ENCODE results near the gene MAPKAPK5.
"Not testable (repeated sequence)": the region's sequence is repeated elsewhere in the genome, so short reads cannot be mapped to it uniquely, and the experiment has no call there.

Gene MAPKAPK5

DNA sequence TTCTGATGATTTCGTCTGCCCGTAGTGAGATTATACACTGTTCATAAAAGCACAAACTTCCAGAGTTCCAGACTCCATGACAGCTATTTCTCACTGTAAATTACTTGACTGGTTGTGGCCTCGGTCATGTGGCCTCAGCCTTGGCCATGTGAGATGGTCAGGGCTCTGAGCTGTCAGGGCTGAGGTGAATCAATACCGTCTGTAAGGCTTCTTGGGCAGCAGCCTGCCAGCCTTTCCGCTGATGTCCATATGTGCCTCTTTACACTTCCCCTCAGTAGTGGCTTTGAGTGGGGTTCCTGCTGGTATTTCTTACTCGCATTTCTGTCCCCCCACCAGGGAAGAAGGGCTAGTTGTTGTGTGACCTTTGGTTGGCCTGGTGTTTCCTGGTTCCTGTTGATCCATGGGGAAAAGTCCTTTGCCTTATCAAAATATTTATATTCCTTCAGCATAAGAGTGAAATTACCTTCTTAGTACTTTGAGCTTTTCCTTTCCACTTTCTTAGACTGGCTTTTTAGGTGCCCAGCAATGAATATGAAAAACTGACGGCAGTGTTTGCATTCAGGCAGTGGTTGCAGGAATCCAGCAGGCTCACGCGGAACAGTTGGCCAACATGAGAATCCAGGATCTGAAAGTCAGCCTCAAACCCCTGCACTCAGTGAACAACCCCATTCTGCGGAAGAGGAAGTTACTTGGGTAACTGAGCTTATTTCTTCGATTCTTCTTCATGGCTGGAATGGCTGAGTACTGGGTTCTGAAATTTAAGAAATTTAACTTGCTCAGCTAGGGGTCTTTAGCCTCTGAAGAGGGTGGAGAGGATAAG is 46.1 kb downstream of the MAPKAPK5 start:
- DNase-seq, result no peak

DNA sequence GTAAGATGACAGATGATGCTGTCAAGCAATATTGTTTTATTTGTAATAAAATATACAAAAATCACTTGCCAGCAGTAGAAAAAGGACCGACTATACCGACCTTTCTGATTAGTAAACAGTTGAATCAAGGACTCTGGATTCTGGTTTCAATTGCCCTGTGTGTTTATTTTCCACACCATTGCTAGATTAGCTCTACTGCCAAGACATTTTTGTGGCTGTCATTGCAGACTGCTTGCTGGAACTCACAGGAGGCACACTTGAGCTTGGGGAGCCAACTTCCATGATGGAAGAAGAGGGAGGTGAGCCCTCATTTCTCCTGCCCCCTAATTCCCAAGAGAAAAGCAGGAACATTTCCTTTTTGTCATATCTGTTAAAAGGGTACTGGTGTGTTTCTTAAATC is 51.3 kb downstream of the MAPKAPK5 start:
- no peak for DNase-seq

DNA sequence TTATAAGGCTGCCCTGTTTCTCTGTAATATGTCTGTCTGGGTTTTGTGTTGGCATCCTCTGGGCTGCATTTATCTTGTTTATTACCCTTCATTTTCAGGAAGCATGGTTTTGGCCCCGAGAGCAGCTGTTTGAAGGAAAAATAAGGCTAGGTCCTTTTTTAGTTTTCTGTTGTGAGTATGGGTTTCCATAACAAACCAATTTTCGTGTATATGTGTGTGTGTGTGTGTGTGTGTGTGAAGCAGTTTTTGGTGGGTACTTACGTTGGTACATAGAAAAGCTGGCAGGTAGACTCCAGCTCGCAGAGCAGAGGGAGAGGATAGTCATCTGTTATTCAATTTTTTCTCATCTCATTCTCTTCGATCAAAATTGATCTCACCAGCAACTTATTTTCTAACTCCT is 52.5 kb downstream of the MAPKAPK5 start:
- DNase-seq, result no peak

DNA sequence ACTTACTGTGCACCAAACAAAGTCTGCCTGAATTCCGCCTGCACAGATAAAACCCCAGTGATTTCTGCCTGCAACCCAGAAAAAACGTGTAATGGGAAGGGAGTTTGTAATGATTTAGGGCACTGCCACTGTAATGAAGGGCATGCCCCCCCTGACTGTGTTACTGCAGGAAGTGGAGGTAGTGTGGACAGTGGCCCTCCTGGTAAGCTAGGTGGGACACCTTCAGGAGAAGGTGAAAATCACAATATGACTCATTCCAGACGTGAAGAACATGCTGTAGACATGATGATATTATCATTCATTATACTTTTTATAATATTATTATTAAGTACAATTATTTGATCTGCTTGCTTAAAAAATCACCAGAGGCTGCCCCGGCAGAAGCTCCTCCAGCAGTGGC is 59.2 kb downstream of the MAPKAPK5 start:
- no peak for DNase-seq

DNA sequence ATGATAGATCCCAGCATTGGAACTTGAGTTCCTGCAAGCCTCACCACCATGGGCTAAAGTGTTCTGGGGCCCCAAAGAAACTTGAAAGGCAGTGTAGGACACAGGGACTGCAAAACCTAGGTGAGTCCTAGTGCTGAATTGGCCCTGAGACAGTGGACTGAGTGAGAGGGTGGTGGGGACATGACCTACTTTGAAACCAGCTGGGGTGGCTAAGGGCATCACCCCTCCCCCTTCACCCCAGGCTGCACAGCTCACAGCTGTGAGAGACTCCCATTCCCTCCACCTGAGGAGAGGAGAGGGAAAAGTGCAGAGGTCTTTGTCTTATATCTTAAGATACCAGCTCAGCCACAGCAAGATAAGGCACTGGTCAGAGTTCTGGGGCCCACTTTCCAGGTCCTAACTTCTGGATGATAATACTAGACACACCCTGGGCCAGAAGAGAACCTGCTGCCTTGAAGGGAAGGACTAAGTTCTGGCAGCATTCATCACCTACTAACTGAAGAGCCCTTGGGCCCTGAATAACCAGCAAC is 62.5 kb downstream of the MAPKAPK5 start:
- no peak for DNase-seq

DNA sequence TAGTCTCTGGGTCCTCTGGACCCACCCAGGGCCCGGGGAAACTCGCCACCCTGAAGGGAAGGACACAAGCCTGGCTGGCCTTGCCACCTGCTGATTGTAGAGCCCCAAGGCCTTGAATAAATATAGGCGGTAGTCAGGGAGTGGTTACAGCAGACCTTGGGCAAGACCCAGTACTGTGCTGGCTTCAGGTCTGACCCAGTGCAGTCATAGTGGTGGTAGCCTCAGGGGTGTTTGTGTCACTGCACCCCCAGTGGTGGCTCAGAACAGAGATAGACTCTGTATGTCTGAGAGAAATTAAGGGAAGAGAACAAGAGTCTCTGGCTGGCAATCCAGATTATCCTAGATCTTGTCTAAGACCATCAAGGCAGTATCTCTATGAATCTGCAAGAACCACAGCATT is 63.5 kb downstream of the MAPKAPK5 start:
- no peak for DNase-seq

DNA sequence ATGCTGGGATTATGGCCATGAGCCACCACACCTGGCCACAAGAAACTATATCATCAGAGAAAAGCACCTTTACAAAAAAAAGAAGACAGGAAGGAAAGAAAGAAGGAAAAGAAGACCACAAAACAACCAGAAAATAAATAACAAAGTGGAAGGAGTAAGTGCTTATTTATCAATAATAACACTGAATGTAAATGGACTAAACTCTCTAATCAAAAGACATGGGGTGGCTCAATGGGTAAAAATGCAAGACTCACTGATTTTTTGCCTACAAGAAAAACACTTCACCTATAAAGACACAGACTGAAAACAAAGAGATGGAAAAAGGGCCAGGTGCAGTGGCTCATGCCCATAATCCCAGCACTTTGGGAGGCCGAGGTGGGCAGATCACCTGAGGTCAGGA is 65.7 kb downstream of the MAPKAPK5 start:
- no peak for DNase-seq

DNA sequence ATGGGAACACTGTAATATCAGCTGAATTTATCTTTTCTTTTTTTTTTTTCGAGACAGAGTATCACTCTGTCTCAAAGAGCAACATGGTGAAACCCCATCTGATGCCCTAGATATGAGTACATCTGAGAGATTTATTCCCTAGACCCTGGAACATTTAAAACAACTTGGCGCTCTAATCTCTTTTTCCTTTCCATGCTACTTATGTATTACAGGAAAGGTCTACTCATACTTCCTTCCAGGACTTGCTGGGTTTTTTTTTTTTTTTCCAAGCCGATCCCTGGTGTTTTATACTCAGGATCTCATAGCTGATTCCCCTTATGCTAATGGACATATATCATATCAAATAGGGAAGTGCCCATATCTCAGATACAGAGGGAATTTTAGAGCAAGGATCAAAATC is 83.1 kb downstream of the MAPKAPK5 start:
- DNase-seq, result no peak

DNA sequence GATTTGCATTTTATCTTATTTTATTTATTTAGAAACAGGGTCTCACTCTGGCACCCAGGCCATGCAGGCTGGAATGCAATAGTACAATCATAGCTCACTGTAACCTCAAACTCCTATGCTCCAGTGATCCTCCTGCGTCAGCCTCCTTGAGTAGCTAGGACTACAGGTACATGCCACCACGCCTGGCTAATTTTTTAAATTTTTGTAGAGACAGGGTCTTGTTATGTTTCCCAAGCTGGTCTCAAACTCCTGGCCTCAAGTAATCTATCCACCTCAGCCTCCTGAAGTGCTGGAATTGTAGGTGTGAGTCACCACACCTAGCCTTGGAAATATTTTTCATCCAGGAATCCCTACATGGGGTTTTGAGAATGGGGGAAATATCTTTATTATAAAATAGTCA is 84.6 kb downstream of the MAPKAPK5 start:
- no peak for DNase-seq

DNA sequence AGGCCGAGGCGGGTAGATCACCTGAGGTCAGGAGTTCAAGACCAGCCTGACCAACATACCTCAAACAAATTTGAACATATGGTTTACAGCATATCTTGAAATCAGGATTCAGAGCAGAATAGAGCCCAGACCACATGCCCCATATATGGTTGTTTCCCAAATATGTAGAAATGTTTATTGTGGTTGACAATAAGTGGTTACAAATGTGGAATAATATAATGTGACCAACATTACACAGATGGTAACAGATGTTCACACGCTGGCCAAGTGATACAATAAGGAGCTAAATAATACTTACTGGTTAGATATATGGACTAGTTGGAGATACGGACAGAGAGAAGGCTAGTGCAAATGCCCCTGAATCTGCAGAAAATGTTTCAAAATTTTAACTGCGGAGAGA is 85.3 kb downstream of the MAPKAPK5 start:
- no peak for DNase-seq

DNA sequence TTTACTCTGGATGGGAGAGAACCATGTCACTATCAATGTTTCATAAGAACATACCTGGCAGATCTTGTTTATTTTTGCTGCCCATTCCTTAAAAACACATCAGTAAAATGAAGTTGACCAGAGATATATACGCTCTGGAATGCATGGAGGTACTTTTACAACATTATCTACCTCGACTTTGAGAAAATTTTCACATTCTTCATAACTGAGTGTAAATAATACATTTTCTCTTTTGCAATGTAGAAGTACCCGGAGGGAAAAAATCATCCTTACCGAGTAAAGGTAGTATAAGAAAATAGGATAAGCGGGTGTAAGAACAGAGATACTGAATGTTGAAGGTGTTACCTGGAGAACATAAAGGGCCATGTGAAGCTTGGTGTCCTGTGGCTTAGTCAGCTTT is 90.2 kb downstream of the MAPKAPK5 start:
- DNase-seq, result no peak

DNA sequence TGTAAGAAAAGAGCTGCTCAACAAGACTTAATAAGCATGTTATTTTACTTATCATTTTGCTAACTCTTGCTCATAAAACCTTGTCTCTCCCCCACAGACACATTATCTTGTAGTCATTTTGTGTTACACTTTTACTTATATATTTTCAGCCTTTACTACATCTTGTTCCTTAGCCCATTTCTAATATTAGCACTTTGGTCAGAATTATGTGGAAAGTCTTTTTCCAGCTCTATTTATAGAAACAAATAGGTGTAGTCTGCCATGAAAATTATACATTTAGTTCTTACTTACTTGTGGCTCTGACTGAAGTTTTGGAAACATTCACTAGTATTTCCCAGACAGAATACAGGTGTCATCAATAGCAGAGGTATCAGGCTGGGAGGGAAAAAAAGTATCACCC is 94.8 kb downstream of the MAPKAPK5 start:
- DNase-seq, result no peak

DNA sequence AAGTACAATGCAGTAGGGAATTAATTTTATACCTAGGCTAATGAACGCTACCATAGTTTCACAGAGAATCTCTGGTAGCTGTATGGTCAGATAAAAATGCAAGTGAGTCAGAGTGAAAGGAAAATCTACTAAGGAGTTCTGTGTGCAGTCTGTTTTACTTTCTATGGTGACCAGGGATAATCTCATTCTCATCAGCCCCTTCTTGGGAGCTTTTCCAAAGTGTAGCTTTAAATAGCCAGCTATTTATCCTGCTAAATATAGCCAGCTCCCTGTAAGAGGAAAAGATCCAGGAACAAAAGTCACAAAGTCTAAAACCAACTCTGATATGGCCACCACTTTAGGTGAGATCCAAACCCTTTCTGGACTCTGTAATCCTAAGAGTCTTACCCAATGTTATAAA is 95.4 kb downstream of the MAPKAPK5 start:
- no peak for DNase-seq

DNA sequence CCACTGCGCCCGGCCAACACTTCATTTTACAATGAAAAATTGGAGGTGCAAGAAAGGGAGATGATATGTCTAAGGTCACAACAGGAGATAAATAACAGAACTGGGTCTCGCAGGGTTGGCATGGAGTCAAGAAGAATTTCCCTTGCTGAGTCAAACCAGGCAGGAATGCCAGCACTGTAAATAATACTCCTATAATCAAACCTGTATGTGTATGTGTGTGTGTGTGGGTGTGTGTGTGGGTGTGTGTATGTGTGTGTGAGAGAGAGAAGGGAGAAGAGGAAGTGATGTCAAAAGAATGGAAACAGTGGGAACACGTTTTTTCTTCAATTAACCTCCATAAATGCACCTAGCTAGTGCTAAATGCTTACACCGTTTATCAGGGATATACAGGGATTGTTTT is 100.5 kb downstream of the MAPKAPK5 start:
- no peak for DNase-seq

DNA sequence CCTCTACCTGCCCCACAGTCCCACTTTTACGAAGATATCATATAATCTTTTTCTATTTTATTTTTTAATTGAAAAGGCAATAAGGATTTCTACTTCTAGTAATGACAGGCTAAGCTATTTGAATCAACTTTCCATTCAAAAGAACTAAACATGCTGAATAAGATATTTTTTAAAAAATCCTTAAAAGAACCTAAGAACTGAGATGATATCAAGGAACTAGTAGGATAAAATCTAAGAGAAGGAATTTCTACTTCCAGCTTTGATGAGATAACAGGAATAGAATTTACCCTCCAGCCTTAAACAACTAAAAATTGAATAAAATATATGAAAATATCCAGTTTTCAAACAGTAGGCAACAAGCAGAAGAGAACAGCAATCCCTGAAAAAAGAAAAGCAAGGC is 101.9 kb downstream of the MAPKAPK5 start:
- no peak for DNase-seq

DNA sequence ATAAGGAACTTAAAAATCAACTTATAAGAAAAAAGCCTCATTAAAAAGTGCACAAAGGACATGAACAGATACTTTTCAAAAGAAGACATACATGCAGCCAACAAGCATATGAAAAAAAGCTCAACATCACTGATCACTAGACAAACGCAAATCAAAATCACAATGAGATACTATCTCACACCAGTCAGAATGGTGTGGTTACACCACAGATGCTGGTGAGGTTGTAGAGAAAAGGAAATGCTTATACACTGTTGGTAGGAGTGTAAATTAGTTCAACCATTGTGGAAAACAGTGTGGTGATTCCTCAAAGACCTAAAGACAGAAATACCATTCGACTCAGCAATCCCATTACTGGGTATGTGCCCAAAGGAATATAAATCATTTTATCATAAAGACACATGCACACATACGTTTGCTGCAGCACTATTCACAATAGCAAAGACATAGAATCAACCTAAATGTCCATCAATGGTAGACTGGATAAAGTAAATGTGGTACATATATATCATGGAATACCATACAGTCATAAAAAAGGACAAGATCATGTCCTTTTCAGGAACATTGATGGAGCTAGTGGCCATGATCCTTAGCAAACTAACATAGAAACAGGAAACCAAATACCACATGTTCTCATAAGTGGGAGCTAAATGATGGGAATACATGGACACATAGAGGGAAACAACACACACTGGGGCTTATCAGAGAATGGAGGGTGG is 109.1 kb downstream of the MAPKAPK5 start:
- not testable (repeated sequence) for DNase-seq
